Subcutaneous adipose tissue (tissue), 4 donors: ENCODE results near the gene WWOX. TPM values are rescaled to one million over a fixed set of nuclear protein-coding genes. Genes with fewer than 3 reads are reported as not detected.

Source experiments
- CTCF ChIP-seq: fragments of 450-650 bp; IDR thresholded peaks from one replicate; pipeline ENCODE4 v1.5.1; 2016; ENCODE audit warnings: low read depth, mild to moderate bottlenecking, control low read depth, antibody characterized with exemption, moderate library complexity
- total RNA-seq, 4 donors: library from RNA; depleted of rRNA; stranded (reverse); fragments of >200 nt; gene quantifications; one replicate each; pipeline ENCODE4 v1.1.0, GENCODE V29; 2016

Gene WWOX
- total RNA-seq, 4 donors from 2014 or later: 31.4 to 67.8 (median 46.0) TPM

DNA sequence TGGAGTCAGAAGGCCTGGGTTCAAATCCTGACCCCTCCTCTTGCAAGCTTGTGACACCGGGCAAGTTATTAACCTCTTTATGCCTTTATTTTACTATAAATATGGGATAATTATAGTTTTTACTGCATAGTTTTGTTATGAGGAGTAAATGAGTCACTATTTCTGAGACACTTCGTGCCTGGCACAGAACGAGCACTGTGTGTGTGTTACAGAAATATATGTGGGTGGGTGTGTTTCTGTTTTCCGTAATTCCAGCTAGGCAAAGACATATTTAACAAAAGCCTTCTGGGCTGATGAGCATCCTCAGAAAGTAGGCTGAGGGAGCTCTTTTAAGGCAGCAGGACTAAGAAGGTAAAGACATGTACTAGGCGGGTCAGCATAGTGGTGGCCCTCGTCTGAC lies 1083.2 kb downstream of the WWOX start:
- TF ChIP-seq CTCF: no peak

DNA sequence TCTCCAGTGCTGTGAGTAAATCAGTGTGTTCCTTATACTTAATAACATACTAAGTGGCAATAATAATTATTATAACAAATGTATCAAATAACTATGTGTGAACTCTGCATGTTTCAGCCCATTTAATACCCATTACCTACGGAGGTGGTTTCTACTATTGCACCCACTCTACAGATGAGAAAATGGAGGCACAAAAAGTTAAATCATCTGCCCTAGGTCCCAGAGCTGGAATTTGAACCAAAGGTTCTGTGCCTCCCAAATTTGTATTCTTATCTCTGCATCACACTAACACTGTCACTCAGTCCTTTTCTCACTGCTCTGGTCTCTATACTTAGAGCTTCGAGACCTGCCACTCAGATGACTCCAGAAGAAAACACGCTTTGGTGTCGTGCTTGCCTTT lies 1084.1 kb downstream of the WWOX start:
- no peak for TF ChIP-seq CTCF

DNA sequence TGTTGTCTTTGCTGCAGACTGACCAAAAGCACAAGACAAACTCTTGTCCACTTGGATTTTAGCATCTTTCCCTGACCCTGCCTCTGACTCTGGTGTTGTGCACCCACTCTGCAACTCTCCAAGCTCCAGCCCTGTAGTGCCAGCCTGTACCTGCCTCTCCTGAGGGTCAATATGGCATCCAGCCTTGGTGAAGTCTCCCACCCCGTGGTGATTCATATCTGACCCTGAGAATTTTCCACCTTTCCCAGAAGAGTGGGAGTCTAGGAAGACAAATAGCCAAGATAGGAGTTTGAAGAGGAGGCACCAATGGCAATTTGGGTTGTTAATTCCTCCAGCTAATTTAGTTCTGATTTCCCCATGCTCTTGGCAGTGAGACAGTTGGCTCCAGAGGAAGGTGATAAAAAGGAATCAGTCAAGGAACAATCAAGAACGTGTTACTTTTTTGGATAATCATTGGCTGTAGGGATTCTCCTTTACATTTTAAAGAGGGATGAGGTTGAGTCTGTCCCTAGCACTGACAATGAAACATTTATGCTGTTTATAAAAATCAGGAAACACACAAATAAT lies 1085.1 kb downstream of the WWOX start:
- no peak for TF ChIP-seq CTCF

DNA sequence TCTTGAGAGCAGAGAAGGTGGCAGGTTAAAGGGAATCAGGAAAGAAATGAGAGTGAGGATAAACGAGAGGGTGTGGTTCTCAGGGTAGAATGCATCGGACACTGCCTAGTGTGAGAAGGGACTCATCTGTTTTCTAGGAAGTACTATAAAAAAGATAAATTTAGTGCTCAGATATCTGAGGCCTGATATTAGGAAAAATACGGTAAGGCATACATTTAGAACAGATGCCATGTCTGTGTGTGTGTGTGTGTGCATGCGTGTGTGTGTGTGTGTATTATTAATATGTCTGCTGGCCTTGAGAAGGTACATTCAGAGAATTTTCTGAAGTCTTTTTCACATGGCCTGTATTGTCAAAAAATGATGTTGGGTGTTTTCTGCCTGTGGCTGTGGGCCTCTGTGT lies 1086.3 kb downstream of the WWOX start:
- no peak for TF ChIP-seq CTCF

GRCh38 chr16:79186196-79186595 lies 1086.7 kb downstream of the WWOX start:
- no peak for TF ChIP-seq CTCF

- TF ChIP-seq CTCF: no peak
These were observed 1088.8 kb downstream of the WWOX start for GRCh38 chr16:79188115-79188738.

GRCh38 chr16:79188739-79189122 lies 1089.3 kb downstream of the WWOX start:
- TF ChIP-seq CTCF: no peak
